OCI-LY7 (cell line): ENCODE measurements around the gene GALNT2. TPM values are rescaled to one million over a fixed set of nuclear protein-coding genes. Genes with fewer than 3 reads are reported as not detected.

Source experiments
- BruUV-seq: library from RNA; stranded (reverse); fragments of 400-500 nt; replicated peaks from 2 replicates; lab custom pipeline; 2021; lab: Mats Ljungman, UMichigan
- CTCF ChIA-PET: fragments of 300-600 bp; sonication (Branson Sonifier 250); formaldehyde crosslinking; loops from one replicate; lab custom pipeline; 2022; ENCODE audit warnings: antibody characterized with exemption; ENCODE audit not compliant: unreplicated experiment; lab: Charles Lee
- POLR2A ChIA-PET: fragments of 300-600 bp; sonication (Branson Sonifier 250); formaldehyde crosslinking; loops from one replicate; lab custom pipeline; 2022; ENCODE audit warnings: antibody characterized with exemption; lab: Charles Lee
- DNase-seq: peaks from one replicate; pipeline ENCODE4 v3.0.0-alpha.2; 2015; ENCODE audit warnings: low spot score
- H2AFZ ChIP-seq: fragments of 200-600 bp; sonication (generic), shearing (Covaris generic); 2 replicates; pipeline ENCODE4 v1.6.1; 2014; ENCODE audit warnings: mild to moderate bottlenecking, antibody characterized with exemption, low read length, moderate library complexity
- H3K27ac ChIP-seq: fragments of 200-600 bp; sonication (generic); 2 replicates; pipeline ENCODE4 v1.5.1; 2014; ENCODE audit warnings: mixed run types, low read depth, mild to moderate bottlenecking, moderate library complexity, low read length, inconsistent platforms; ENCODE audit not compliant: poor library complexity, severe bottlenecking
- H3K36me3 ChIP-seq: fragments of 200-600 bp; sonication (generic); 2 replicates; pipeline ENCODE4 v1.6.1; 2014; ENCODE audit warnings: mild to moderate bottlenecking, antibody characterized with exemption, low read length, moderate library complexity, mixed read lengths; ENCODE audit not compliant: insufficient read depth
- H3K4me1 ChIP-seq: fragments of 200-600 bp; sonication (generic); 2 replicates; pipeline ENCODE4 v1.5.1; 2014; ENCODE audit warnings: mild to moderate bottlenecking, low read length; ENCODE audit not compliant: insufficient read depth, poor library complexity, severe bottlenecking
- H3K4me2 ChIP-seq: fragments of 200-600 bp; sonication (generic); 2 replicates; pipeline ENCODE4 v1.6.1; 2014; ENCODE audit warnings: mild to moderate bottlenecking, low read length
- H3K4me3 ChIP-seq: fragments of 200-600 bp; sonication (generic); 2 replicates; pipeline ENCODE4 v1.5.1; 2014; ENCODE audit warnings: mild to moderate bottlenecking, low read depth, low read length; ENCODE audit not compliant: poor library complexity, severe bottlenecking
- H3K79me2 ChIP-seq: fragments of 200-600 bp; sonication (generic); 2 replicates; pipeline ENCODE4 v1.6.1; 2016; ENCODE audit warnings: low read depth, mild to moderate bottlenecking, low read length, moderate library complexity, mixed read lengths; ENCODE audit not compliant: insufficient read depth
- H3K9me2 ChIP-seq: fragments of 200-600 bp; sonication (generic); 2 replicates; pipeline ENCODE4 v1.6.1; 2016; ENCODE audit warnings: mild to moderate bottlenecking, low read length, mixed read lengths; ENCODE audit not compliant: insufficient read depth
- H3K9me3 ChIP-seq: fragments of 200-600 bp; sonication (generic); 2 replicates; pipeline ENCODE4 v1.6.1; 2014; ENCODE audit warnings: mild to moderate bottlenecking, mixed run types, low read length, mixed read lengths
- H4K20me1 ChIP-seq: fragments of 200-600 bp; sonication (generic); 2 replicates; pipeline ENCODE4 v1.6.1; 2014; ENCODE audit warnings: mild to moderate bottlenecking, antibody characterized with exemption, low read length, moderate library complexity, mixed read lengths; ENCODE audit not compliant: insufficient read depth
- CTCF ChIP-seq: fragments of 200-600 bp; sonication (generic); conservative IDR thresholded peaks from 2 replicates; pipeline ENCODE4 v1.5.1; 2014; ENCODE audit warnings: mild to moderate bottlenecking, antibody characterized with exemption, low read length, moderate library complexity, mixed read lengths
- EZH2phosphoT487 ChIP-seq: fragments of 200-600 bp; sonication (generic); IDR thresholded peaks from 2 replicates; pipeline ENCODE4 v1.6.1; 2018; ENCODE audit warnings: low read depth, borderline replicate concordance, mild to moderate bottlenecking, mixed run types, antibody characterized with exemption, low read length, moderate library complexity, mixed read lengths
- intact Hi-C: fragments of 100-400 bp; cut with micrococcal nuclease; formaldehyde crosslinking; loops from one replicate; pipeline ENCODE4 v1.10.0; 2022; ENCODE audit not compliant: unreplicated experiment
- total RNA-seq, 2 experiments: library from RNA; depleted of rRNA in 1 of 2; stranded (reverse); fragments of >200 nt in 1 of 2; shearing (Covaris generic) in 1 of 2; gene quantifications; 2 replicates each; pipeline ENCODE4 v1.2.3, GENCODE V29; 2014 to 2022

The GALNT2 gene
- total RNA-seq, 2 experiments from 2014 or later: 29.9 to 67.3 TPM

- Histone ChIP-seq H2AFZ (no peak overlapping the region), H3K9me2 (no peaks in the 10 kb centered on the region), H4K20me1 (no peaks in the 10 kb centered on the region), H3K4me2 (no peak overlapping the region), H3K4me3 (no peak overlapping the region), H3K4me1 (peaks cover 82% of the 10 kb centered on the region), H3K79me2 (peaks cover 47% of the 10 kb centered on the region; the same call in 1 of the 2 replicates), H3K9me3 (no peaks in the 10 kb centered on the region), H3K36me3 (no peaks in the 10 kb centered on the region), H3K27ac (no peak overlapping the region)
- DNase-seq: no peak
- no TSS peak for BruUV-seq
- TF ChIP-seq CTCF (no peak), EZH2phosphoT487 (no peak)
- intact Hi-C loops: no loop called here
- ChIA-PET CTCF (no interaction called here), POLR2A (interaction anchor here (0.6 to 7.0 kb wide), 5 partner anchors 11 to 602 kb away, joined by 3 to 65 read pairs (median 5); no protein-coding TSS in a partner anchor)
Observed at GRCh38 chr1:230128569-230129285, 61.7 kb downstream of the GALNT2 start.

- H3K36me3 ChIP-seq: no peaks in the 10 kb centered on the region
- peaks cover 43% of the 10 kb centered on the region; the same call in 1 of the 2 replicates for H3K79me2 ChIP-seq
- H4K20me1 ChIP-seq: no peaks in the 10 kb centered on the region
- intact Hi-C loops: no loop called here
- H2AFZ ChIP-seq: no peak overlapping the region
- H3K4me2 ChIP-seq: no peak overlapping the region
- H3K9me3 ChIP-seq: no peaks in the 10 kb centered on the region
- no peaks in the 10 kb centered on the region for H3K9me2 ChIP-seq
- no peak for DNase-seq
- H3K4me3 ChIP-seq: no peak overlapping the region
- peaks cover 82% of the 10 kb centered on the region for H3K4me1 ChIP-seq
- TF ChIP-seq CTCF: no peak
- TF ChIP-seq EZH2phosphoT487: no peak
- no TSS peak for BruUV-seq
- ChIA-PET CTCF (no interaction called here), POLR2A (interaction anchor here (0.6 to 7.0 kb wide), 5 partner anchors 10 to 603 kb away, joined by 3 to 65 read pairs (median 5); no protein-coding TSS in a partner anchor)
- H3K27ac ChIP-seq: no peak overlapping the region
Observed at GRCh38 chr1:230129341-230129740, 62.3 kb downstream of the GALNT2 start.
